BLaER1 treated with 17β-estradiol and CSF1 and Interleukin-3, amounts not matched to agents 10 nM and 100 nM (cell line): Measurements from ENCODE around the gene EI24.

Experiments
- H3K27ac ChIP-seq, 11 experiments: shearing (Covaris generic); formaldehyde crosslinking; 2 replicates each; pipeline ENCODE4 v1.8.1; 2022
- H3K27me3 ChIP-seq, 11 experiments: shearing (Covaris generic); formaldehyde crosslinking; 2 replicates each; pipeline ENCODE4 v1.8.1; 2022
- H3K36me3 ChIP-seq, 11 experiments: shearing (Covaris generic); formaldehyde crosslinking; 2 replicates each; pipeline ENCODE4 v1.8.1; 2022
- H3K4me1 ChIP-seq, 10 experiments: shearing (Covaris generic); formaldehyde crosslinking; 2 replicates each; pipeline ENCODE4 v1.8.1; 2022
- H3K4me2 ChIP-seq, 11 experiments: shearing (Covaris generic); formaldehyde crosslinking; 2 replicates each; pipeline ENCODE4 v1.8.1; 2022
- H3K4me3 ChIP-seq, 10 experiments: shearing (Covaris generic); formaldehyde crosslinking; 2 replicates each; pipeline ENCODE4 v1.8.1; 2022
- H3K9ac ChIP-seq, 11 experiments: shearing (Covaris generic); formaldehyde crosslinking; 2 replicates each; pipeline ENCODE4 v1.8.1; 2022
- H3K9me3 ChIP-seq, 11 experiments: shearing (Covaris generic); formaldehyde crosslinking; replicated peaks in 1 of 11; 2 replicates each; pipeline ENCODE4 v1.8.1; 2022
- H4K20me1 ChIP-seq, 11 experiments: shearing (Covaris generic); formaldehyde crosslinking; 2 replicates each; pipeline ENCODE4 v1.8.1; 2022
- Cebpa-rat ChIP-seq, 11 experiments: shearing (Covaris generic); IDR thresholded peaks; 2 replicates each; pipeline ENCODE4 v1.8.1; 2022

Gene EI24

DNA sequence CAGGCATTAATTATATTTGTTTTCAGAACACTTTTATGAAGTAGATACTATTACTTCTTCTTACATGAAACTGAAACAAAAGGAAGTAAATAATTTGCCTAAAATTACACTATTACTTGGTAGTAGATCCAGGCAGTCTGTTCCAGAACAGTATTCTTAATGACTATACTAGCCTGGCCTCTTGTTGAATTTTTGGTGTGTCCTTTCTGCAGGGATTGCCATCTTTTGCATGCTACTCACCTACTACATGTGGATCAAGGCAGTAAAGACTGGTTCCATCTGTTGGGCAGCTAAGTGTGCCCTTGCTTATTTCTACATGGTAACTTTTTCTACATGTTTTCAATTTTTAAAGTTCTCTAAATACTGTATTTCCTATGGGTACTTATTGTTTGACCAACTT is 36.1 kb downstream of the EI24 start:
- no peak for TF ChIP-seq Cebpa-rat (IDR thresholded peaks at IDR 0.05)
- Histone ChIP-seq H3K36me3 (peaks cover 100% of the 10 kb centered on the region in 11 experiments), H3K4me2 (no peak overlapping the region), H3K4me1 (peaks cover 0 to 6% (median 0%) of the 10 kb centered on the region in 10 experiments; a peak in 1 of 20 replicates), H3K9me3 (no peaks in the 10 kb centered on the region), H3K27me3 (no peaks in the 10 kb centered on the region), H3K9ac (no peak overlapping the region), H3K27ac (no peak overlapping the region), H3K4me3 (no peak overlapping the region), H4K20me1 (peaks cover 4 to 56% (median 21%) of the 10 kb centered on the region in 11 experiments; a peak in 11 of 22 replicates)

DNA sequence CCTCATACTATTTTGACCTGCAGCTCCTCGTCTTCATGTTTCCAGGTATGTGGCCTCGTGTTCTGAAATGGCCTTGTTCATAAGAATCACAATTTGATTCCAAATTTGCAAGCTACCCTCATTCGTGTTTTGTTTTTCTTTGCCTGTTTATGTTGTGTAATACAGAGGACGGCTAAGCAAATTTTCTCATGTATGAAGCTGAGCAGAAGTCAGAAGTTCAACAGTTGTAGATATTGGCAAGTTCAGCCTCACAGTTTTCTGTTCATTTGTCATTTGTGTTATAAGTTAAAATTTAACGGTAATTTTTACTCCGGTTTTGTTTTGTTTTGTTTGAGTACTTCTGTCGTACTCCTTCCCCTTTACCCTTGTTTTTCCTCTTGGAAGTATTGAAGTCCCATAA is 40.3 kb downstream of the EI24 start:
- Histone ChIP-seq H3K27me3 (no peaks in the 10 kb centered on the region), H3K4me3 (no peak overlapping the region), H3K36me3 (peaks cover 98 to 100% (median 100%) of the 10 kb centered on the region in 11 experiments), H3K9me3 (no peaks in the 10 kb centered on the region), H3K9ac (no peak overlapping the region), H3K4me2 (no peak overlapping the region), H3K27ac (no peak overlapping the region), H4K20me1 (peaks cover 0 to 41% (median 8%) of the 10 kb centered on the region in 11 experiments; a peak in 9 of 22 replicates), H3K4me1 (no peaks in the 10 kb centered on the region)
- no peak for TF ChIP-seq Cebpa-rat (IDR thresholded peaks at IDR 0.05)

DNA sequence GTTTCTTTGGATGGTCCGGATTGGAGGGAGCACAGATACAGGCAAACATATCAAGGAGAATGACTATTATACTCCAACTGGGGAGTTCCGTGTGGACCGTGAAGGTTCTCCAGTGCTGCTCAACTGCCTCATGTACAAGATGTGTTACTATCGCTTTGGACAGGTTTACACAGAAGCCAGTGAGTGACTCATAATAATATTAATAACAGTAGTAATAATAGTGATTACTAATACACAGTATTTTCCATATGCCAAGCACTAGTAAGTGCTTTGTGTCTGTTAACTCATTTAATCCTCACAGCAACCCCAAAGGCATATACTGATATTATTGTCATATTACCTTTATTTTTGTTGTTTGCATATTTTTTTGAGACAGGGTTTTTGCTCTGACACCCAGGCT is 49.1 kb downstream of the EI24 start:
- Histone ChIP-seq H3K4me3 (no peak overlapping the region), H4K20me1 (peaks cover 0 to 25% (median 0%) of the 10 kb centered on the region in 11 experiments; a peak in 6 of 22 replicates), H3K27me3 (no peaks in the 10 kb centered on the region), H3K36me3 (peaks cover 89 to 100% (median 95%) of the 10 kb centered on the region in 11 experiments), H3K4me1 (peaks cover 0 to 13% (median 9%) of the 10 kb centered on the region in 10 experiments; a peak in 12 of 20 replicates), H3K9me3 (no peaks in the 10 kb centered on the region), H3K4me2 (no peak overlapping the region), H3K9ac (no peak overlapping the region), H3K27ac (no peak overlapping the region)
- no peak for TF ChIP-seq Cebpa-rat (IDR thresholded peaks at IDR 0.05)

DNA sequence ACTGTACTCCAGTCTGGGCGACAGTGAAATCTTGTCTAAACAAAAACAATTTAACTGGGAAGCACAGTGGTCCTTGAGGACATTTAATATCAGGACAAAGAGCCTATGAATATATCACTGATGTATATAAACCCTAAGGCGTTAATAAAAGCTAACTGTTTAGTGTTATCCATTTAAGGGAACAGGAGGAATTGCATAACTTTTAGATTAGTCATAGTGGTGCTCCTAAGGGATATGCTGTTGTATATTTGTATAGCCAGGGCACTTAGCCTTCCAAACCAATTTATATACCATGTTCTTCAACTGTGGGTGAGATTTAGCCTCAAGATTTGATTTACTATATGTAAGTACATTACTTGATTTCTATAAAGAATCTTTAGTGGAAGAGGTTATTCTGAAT is 52.7 kb downstream of the EI24 start:
- H3K9ac ChIP-seq = peak overlapping the region in 2 of 11 experiments; percentile 13 to 38; a peak in 2 of 22 replicates
- H3K9me3 ChIP-seq = no peaks in the 10 kb centered on the region
- peak overlapping the region in 5 of 11 experiments; percentile 17 to 56 (median 39); a peak in 7 of 22 replicates for H3K4me2 ChIP-seq
- peaks cover 53 to 73% (median 59%) of the 10 kb centered on the region in 11 experiments for H3K36me3 ChIP-seq
- peaks cover 13 to 30% (median 24%) of the 10 kb centered on the region in 10 experiments for H3K4me1 ChIP-seq
- peaks cover 0 to 11% (median 0%) of the 10 kb centered on the region in 11 experiments; a peak in 7 of 22 replicates for H4K20me1 ChIP-seq
- no peaks in the 10 kb centered on the region for H3K27me3 ChIP-seq
- no peak overlapping the region for H3K27ac ChIP-seq
- no peak overlapping the region for H3K4me3 ChIP-seq
- TF ChIP-seq Cebpa-rat (IDR thresholded peaks at IDR 0.05) = no peak

DNA sequence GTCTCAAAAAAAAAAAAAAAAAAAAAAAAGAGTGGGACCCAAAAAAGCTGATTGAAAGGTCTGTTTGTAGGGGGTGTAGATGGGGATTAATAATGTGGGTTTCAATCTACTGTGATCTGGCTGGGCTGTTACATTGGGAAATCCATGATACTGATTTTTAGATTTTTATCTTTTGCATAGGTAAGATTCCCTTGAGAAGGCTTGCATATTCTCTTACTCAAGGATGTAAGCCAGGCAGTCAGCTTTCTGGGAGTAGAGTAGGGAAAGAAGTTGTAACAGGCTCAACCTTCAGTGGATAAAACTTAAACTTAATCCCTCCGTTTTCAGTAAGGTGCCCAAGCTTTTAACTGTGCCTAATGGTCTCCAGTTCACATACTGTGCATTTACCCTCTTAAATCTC is 53.8 kb downstream of the EI24 start:
- Histone ChIP-seq H3K9me3 (no peaks in the 10 kb centered on the region), H3K4me3 (no peak overlapping the region), H3K27ac (no peak overlapping the region), H3K9ac (no peak overlapping the region), H3K36me3 (peaks cover 43 to 72% (median 52%) of the 10 kb centered on the region in 11 experiments), H3K4me1 (peaks cover 23 to 40% (median 32%) of the 10 kb centered on the region in 10 experiments), H3K27me3 (no peaks in the 10 kb centered on the region), H3K4me2 (no peak overlapping the region), H4K20me1 (peaks cover 0 to 5% (median 0%) of the 10 kb centered on the region in 11 experiments; a peak in 5 of 22 replicates)
- TF ChIP-seq Cebpa-rat (IDR thresholded peaks at IDR 0.05) = no peak

DNA sequence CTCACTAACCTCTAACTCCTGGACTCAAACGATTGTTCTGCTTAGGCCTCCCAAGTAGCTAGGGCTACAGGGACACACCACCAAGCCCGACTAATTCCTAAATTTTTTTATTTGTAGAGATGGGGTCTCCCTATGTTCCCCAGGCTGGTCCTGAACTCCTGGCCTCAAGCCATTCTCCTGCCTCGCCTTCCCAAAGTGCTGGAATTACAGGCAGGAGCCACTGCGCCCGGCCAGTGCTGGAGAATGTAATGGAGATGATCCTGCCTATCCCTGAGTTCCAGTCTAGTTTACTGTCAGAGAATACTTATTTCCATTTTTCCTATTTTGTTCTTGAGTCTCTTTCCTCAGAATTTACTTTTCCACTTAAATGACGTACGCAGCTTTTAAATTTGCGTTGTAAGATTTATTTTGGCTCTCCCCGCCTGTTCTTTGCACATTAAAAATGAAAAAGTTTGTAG is 55.5 kb downstream of the EI24 start, which contains the start of gene CHEK1:
Gene CHEK1, plus strand, starts transcription at position 408 of the 458 bp plus-strand sequence. CDS start 1,606 bp downstream, outside the sequence.
- peak within 1 kb of the TSS; percentile 80 to 94 (median 86) for H3K4me2 ChIP-seq
- peak within 1 kb of the TSS; percentile 68 to 93 (median 88) for H3K27ac ChIP-seq
- peak within 1 kb of the TSS; percentile 71 to 91 (median 81) for H3K4me3 ChIP-seq
- H3K36me3 ChIP-seq = peaks cover 25 to 72% (median 46%) of the 10 kb centered on the region in 11 experiments
- H3K4me1 ChIP-seq = peaks cover 23 to 40% (median 32%) of the 10 kb centered on the region in 10 experiments
- peaks cover 0 to 4% (median 0%) of the 10 kb centered on the region in 11 experiments; a peak in 5 of 22 replicates for H4K20me1 ChIP-seq
- H3K27me3 ChIP-seq = no peaks in the 10 kb centered on the region
- no peak for TF ChIP-seq Cebpa-rat (IDR thresholded peaks at IDR 0.05)
- H3K9me3 ChIP-seq = no peaks in the 10 kb centered on the region
- peak within 1 kb of the TSS; percentile 81 to 92 (median 89) for H3K9ac ChIP-seq

DNA sequence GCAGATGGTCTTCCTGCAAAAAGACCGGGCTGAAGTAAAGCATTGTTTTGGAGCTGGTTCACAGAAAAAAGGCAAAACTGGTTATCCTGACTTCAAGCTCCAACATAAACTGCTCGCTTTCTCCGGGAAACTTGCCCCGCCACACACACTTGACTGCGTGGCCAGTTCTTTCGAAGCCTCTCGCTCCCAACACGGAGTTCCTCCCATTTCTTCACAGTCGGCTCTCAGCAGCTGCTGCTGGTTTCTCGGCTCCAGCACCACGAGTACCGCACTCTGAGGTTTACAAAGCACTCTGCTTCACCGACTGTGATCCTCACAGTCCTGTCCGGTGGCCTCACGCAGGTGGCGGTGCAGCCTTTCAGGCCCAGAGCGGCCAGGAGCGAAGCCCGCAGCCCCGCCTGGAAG is 56.0 kb downstream of the EI24 start:
- Histone ChIP-seq H3K27me3 (no peaks in the 10 kb centered on the region), H3K9me3 (no peaks in the 10 kb centered on the region), H3K9ac (peak overlapping the region; percentile 81 to 92 (median 89)), H3K4me3 (peak overlapping the region; percentile 71 to 91 (median 81)), H3K4me2 (peak overlapping the region; percentile 80 to 94 (median 86)), H4K20me1 (peaks cover 0 to 4% (median 0%) of the 10 kb centered on the region in 11 experiments; a peak in 3 of 22 replicates), H3K27ac (peak overlapping the region; percentile 68 to 93 (median 88)), H3K36me3 (peaks cover 21 to 72% (median 46%) of the 10 kb centered on the region in 11 experiments), H3K4me1 (peaks cover 23 to 40% (median 32%) of the 10 kb centered on the region in 10 experiments)
- TF ChIP-seq Cebpa-rat (IDR thresholded peaks at IDR 0.05) = no peak

DNA sequence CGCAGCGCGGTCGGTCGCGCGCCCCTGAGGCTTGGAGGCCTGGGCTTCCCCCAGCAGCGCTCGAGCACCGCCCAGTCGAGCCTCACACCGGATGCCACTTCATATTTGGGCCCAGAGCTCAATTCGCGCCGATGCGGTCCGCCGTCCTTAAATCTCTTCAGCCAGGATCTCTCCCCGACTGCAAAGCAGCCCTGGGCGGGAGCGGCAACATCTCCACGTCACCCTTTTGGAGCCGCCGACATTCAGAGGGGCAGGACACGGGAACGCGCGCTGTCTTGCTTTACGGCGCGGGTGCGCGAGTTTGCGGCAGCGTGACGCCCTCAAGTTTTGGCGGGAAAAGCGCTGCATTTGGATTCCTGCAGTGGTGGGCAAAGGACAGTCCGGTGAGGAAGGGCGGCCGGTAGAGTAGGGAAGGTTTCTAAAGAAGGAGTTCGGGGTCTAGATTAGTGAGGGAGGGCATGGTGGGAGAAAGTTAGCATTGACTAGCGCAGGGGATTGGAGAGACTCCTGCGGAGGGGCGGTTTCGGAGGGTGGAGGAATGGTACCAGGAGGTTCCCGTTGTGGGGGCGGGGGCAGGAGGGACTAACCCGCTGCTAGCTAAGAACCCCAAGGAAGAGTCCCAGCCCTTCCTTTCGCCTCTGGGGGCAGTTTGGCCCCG is 56.5 kb downstream of the EI24 start:
- no peak; a peak in 1 of 22 replicates for TF ChIP-seq Cebpa-rat (IDR thresholded peaks at IDR 0.05)
- Histone ChIP-seq H4K20me1 (peaks cover 0 to 4% (median 0%) of the 10 kb centered on the region in 11 experiments; a peak in 3 of 22 replicates), H3K4me3 (peak overlapping the region; percentile 71 to 91 (median 81)), H3K36me3 (peaks cover 16 to 72% (median 46%) of the 10 kb centered on the region in 11 experiments), H3K9me3 (no peaks in the 10 kb centered on the region), H3K4me1 (peaks cover 23 to 40% (median 32%) of the 10 kb centered on the region in 10 experiments), H3K27ac (peak overlapping the region; percentile 68 to 93 (median 88)), H3K27me3 (no peaks in the 10 kb centered on the region), H3K4me2 (peak overlapping the region; percentile 80 to 94 (median 86)), H3K9ac (peak overlapping the region; percentile 81 to 92 (median 89))
